Lower leg skin (tissue), 3 donors: Measurements from ENCODE around the gene SELENOO.

Source experiments
- POLR2A ChIP-seq, 2 donors: fragments of 450-650 bp; IDR thresholded peaks; one replicate each; pipeline ENCODE4 v1.6.1; 2016 to 2017; ENCODE audit warnings: antibody characterized with exemption in 2 of 2, mild to moderate bottlenecking in 1 of 2, moderate library complexity in 1 of 2
- TF ChIP-seq, protein P1 (sequence below), 3 donors: fragments of 450-650 bp; IDR thresholded peaks; one replicate each; pipeline ENCODE4 v1.5.1; 2016; ENCODE audit warnings: antibody characterized with exemption in 3 of 3, mild to moderate bottlenecking in 3 of 3, moderate library complexity in 2 of 3

DNA sequence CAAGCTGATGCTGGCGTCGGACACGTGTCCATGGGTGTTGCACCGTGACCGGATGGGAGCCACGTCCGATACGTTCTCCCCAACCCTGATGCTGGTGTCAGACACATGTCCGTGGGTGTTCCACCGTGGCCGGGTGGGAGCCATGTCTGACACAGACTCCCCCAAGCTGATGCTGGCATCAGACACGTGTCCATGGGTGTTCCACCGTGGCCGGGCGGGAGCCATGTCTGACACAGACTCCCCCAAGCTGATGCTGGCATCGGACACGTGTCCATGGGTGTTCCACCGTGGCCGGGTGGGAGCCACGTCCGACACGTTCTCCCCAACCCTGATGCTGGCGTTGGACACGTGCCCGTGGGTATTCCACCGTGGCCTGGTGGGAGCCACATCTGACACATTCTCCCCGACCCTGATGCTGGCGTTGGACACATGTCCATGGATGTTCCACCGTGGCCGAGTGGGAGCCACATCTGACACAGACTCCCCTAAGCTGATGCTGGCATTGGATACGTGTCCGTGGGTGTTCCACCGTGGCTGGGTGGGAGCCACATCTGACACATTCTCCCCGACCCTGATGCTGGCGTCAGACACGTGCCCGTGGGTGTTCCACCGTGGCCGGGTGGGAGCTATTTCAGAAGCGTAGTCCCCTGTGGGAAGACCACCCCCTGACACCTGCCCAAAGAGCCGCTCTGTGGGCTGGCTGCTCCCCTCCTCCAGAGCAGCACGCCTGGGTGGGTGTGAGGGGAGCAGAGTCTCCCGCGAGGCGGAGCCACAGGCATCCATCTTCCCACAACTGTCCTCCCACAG lies 20.0 kb downstream of the SELENOO start:
- no peak for TF ChIP-seq POLR2A (IDR thresholded peaks at IDR 0.05)
- TF ChIP-seq, protein P1, sequence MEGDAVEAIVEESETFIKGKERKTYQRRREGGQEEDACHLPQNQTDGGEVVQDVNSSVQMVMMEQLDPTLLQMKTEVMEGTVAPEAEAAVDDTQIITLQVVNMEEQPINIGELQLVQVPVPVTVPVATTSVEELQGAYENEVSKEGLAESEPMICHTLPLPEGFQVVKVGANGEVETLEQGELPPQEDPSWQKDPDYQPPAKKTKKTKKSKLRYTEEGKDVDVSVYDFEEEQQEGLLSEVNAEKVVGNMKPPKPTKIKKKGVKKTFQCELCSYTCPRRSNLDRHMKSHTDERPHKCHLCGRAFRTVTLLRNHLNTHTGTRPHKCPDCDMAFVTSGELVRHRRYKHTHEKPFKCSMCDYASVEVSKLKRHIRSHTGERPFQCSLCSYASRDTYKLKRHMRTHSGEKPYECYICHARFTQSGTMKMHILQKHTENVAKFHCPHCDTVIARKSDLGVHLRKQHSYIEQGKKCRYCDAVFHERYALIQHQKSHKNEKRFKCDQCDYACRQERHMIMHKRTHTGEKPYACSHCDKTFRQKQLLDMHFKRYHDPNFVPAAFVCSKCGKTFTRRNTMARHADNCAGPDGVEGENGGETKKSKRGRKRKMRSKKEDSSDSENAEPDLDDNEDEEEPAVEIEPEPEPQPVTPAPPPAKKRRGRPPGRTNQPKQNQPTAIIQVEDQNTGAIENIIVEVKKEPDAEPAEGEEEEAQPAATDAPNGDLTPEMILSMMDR (IDR thresholded peaks at IDR 0.05): no peak
